HepG2 (cell line): ENCODE data around the gene DPH5.

ENCODE experiments used
- CTCF ChIP-seq: sonication (generic); formaldehyde crosslinking; IDR thresholded peaks from 2 replicates; pipeline ENCODE4 v1.5.0; 2020; ENCODE audit warnings: mild to moderate bottlenecking, missing genetic modification reagents, moderate library complexity
- MAX ChIP-seq: IDR thresholded peaks from 2 replicates; pipeline ENCODE4 v1.6.1; 2012; ENCODE audit warnings: inconsistent platforms
- MAZ ChIP-seq, 2 experiments: sonication (generic) in 1 of 2; formaldehyde crosslinking in 1 of 2; IDR thresholded peaks; 2 replicates each; pipeline versions ENCODE4 v1.5.0 to v1.6.1; 2012 to 2020; ENCODE audit warnings: low read depth in 2 of 2, mild to moderate bottlenecking in 2 of 2, borderline replicate concordance in 1 of 2, improper control_type of control experiment in 1 of 2, low read length in 1 of 2, missing genetic modification reagents in 1 of 2, moderate library complexity in 1 of 2
- MXD1 ChIP-seq: sonication (generic); formaldehyde crosslinking; IDR thresholded peaks from 2 replicates; pipeline ENCODE4 v1.4.0; 2020; ENCODE audit warnings: mild to moderate bottlenecking, missing genetic modification reagents
- NPAS2 ChIP-seq: sonication (generic); formaldehyde crosslinking; IDR thresholded peaks from 2 replicates; pipeline ENCODE4 v1.8.0; 2022; ENCODE audit warnings: mild to moderate bottlenecking, missing genetic modification reagents, borderline replicate concordance
- POLR2A ChIP-seq, 2 experiments: IDR thresholded peaks; 2 replicates each; pipeline ENCODE4 v1.6.1; 2011; ENCODE audit warnings: low read depth in 2 of 2, low read length in 2 of 2, mild to moderate bottlenecking in 1 of 2, moderate library complexity in 1 of 2; ENCODE audit not compliant: insufficient read depth in 1 of 2
- POLR2AphosphoS5 ChIP-seq: IDR thresholded peaks from 2 replicates; pipeline ENCODE4 v1.6.1; 2012; ENCODE audit warnings: low read depth, low read length
- PRMT3 ChIP-seq: sonication (generic); formaldehyde crosslinking; IDR thresholded peaks from 2 replicates; pipeline ENCODE4 v1.8.1; 2022; ENCODE audit warnings: low read depth, mild to moderate bottlenecking, moderate library complexity, missing genetic modification reagents, borderline replicate concordance
- RARA ChIP-seq: IDR thresholded peaks from 2 replicates; pipeline ENCODE4 v1.6.1; 2016; ENCODE audit warnings: missing genetic modification reagents, missing compliant biosample characterization
- RFX1 ChIP-seq: fragments of 450-650 bp; IDR thresholded peaks from 2 replicates; pipeline ENCODE4 v1.6.1; 2017
- YY1 ChIP-seq: IDR thresholded peaks from 2 replicates; pipeline ENCODE4 v1.6.1; 2011; ENCODE audit warnings: low read length, low read depth, moderate library complexity, mild to moderate bottlenecking; ENCODE audit not compliant: insufficient read depth, insufficient replicate concordance
- ZFP36L1 ChIP-seq: sonication (generic); formaldehyde crosslinking; IDR thresholded peaks from 2 replicates; pipeline ENCODE4 v1.8.0; 2022; ENCODE audit warnings: mild to moderate bottlenecking, missing genetic modification reagents, moderate library complexity
- ZNF788 ChIP-seq: sonication (generic); formaldehyde crosslinking; IDR thresholded peaks from 2 replicates; pipeline ENCODE4 v1.5.0; 2020; ENCODE audit warnings: mild to moderate bottlenecking, missing genetic modification reagents, borderline replicate concordance
- ZSCAN29 ChIP-seq: sonication (generic); formaldehyde crosslinking; conservative IDR thresholded peaks from 2 replicates; pipeline ENCODE4 v1.4.0; 2020; ENCODE audit warnings: mild to moderate bottlenecking, missing genetic modification reagents

- TF ChIP-seq POLR2A (IDR thresholded peaks at IDR 0.05; ENCODE audit: insufficient read depth in 1 of 2, low read depth in 2 of 2, low read length in 2 of 2): no peak
- TF ChIP-seq ZSCAN29 (CRISPR knock-in tag): no peak
- no peak for TF ChIP-seq RARA (CRISPR knock-in tag)
- no peak for TF ChIP-seq MAX
- TF ChIP-seq CTCF: no peak
- no peak for TF ChIP-seq RFX1
- no peak for TF ChIP-seq POLR2AphosphoS5
- no peak for TF ChIP-seq ZNF788 (CRISPR knock-in tag)
- TF ChIP-seq NPAS2 (CRISPR knock-in tag): no peak
- no peak for TF ChIP-seq YY1
- no peak for TF ChIP-seq PRMT3 (CRISPR knock-in tag)
- TF ChIP-seq MXD1 (CRISPR knock-in tag): no peak
- TF ChIP-seq MAZ (IDR thresholded peaks at IDR 0.05; ENCODE audit: borderline replicate concordance, low read depth, low read length): no peak
- no peak for TF ChIP-seq MAZ (CRISPR knock-in tag; IDR thresholded peaks at IDR 0.05; ENCODE audit: low read depth)
- no peak for TF ChIP-seq ZFP36L1 (CRISPR knock-in tag)
These were observed 40.0 kb upstream of the DPH5 start for GRCh38 chr1:101065575-101065974.
